Measurements from ENCODE around the gene CDKL5.
"Not testable (repeated sequence)": the region's sequence is repeated elsewhere in the genome, so short reads cannot be mapped to it uniquely, and the experiment has no call there.

The CDKL5 gene

GRCh38 chrX:18425199-18426003 is at the start of gene CDKL5:
TSS of gene CDKL5 (plus strand) at chrX:18425608. CDS start at chrX:18507097, 81,489 bp downstream.
- peak; percentile 98 for DNase-seq

GRCh38 chrX:18377796-18378195 is 47.6 kb upstream of the CDKL5 start:
- peak; percentile 70 for DNase-seq

- DNase-seq, result no peak
These were observed 35.4 kb upstream of the CDKL5 start for GRCh38 chrX:18389966-18390365.

GRCh38 chrX:18390941-18391538 is 34.4 kb upstream of the CDKL5 start:
- peak; percentile 64 for DNase-seq

- peak; percentile 23 for DNase-seq
These were observed 30.9 kb upstream of the CDKL5 start for GRCh38 chrX:18394477-18394876.

GRCh38 chrX:18401848-18402213 is 23.6 kb upstream of the CDKL5 start:
- no peak for DNase-seq

GRCh38 chrX:18406531-18407266 is 18.7 kb upstream of the CDKL5 start:
- peak; percentile 32 for DNase-seq

- peak; percentile 56 for DNase-seq
These were observed 15.4 kb upstream of the CDKL5 start for GRCh38 chrX:18410038-18410437.

GRCh38 chrX:18415386-18415785 is 10.0 kb upstream of the CDKL5 start:
- DNase-seq, result no peak

- no peak for DNase-seq
These were observed 3.1 kb upstream of the CDKL5 start for GRCh38 chrX:18422325-18422724.

- no peak for DNase-seq
These were observed 2.5 kb upstream of the CDKL5 start for GRCh38 chrX:18422886-18423285.

- DNase-seq, result peak; percentile 69
These were observed 768 bp upstream of the CDKL5 start for GRCh38 chrX:18424482-18425198.

GRCh38 chrX:18426004-18426320 is 554 bp downstream of the CDKL5 start:
- DNase-seq, result peak; percentile 44

GRCh38 chrX:18428006-18428405 is 2.6 kb downstream of the CDKL5 start:
- no peak for DNase-seq

- not testable (repeated sequence) for DNase-seq
These were observed 7.9 kb downstream of the CDKL5 start for GRCh38 chrX:18433288-18433687.

- no peak for DNase-seq
These were observed 9.5 kb downstream of the CDKL5 start for GRCh38 chrX:18434896-18435295.

GRCh38 chrX:18436017-18436416 is 10.6 kb downstream of the CDKL5 start:
- no peak for DNase-seq

GRCh38 chrX:18440835-18441234 is 15.4 kb downstream of the CDKL5 start:
- DNase-seq, result no peak

- DNase-seq, result no peak
These were observed 16.5 kb downstream of the CDKL5 start for GRCh38 chrX:18441780-18442367.

GRCh38 chrX:18448416-18448815 is 23.0 kb downstream of the CDKL5 start:
- peak; percentile 1 for DNase-seq

GRCh38 chrX:18449236-18449635 is 23.8 kb downstream of the CDKL5 start:
- DNase-seq, result no peak

- no peak for DNase-seq
These were observed 30.0 kb downstream of the CDKL5 start for GRCh38 chrX:18455384-18455783.

GRCh38 chrX:18457000-18457399 is 31.6 kb downstream of the CDKL5 start:
- no peak for DNase-seq

All from NCI-H69 (cell line).